SK-N-SH treated with all-trans-retinoic acid at 6 μM for 48 hours (cell line): ENCODE data around the gene PEG3.

Source experiments
- ARNTL ChIP-seq: fragments of 450-650 bp; formaldehyde crosslinking; IDR thresholded peaks from 2 replicates; pipeline ENCODE4 v1.5.0; 2020; ENCODE audit warnings: low read depth, mild to moderate bottlenecking, moderate library complexity, borderline replicate concordance
- BACH2 ChIP-seq: fragments of 250-450 bp; sonication (Bioruptor Pico); IDR thresholded peaks from 2 replicates; pipeline ENCODE4 v1.9.0; 2021; ENCODE audit warnings: mild to moderate bottlenecking, borderline replicate concordance
- CREB5 ChIP-seq: fragments of 250-450 bp; sonication (Bioruptor Pico); IDR thresholded peaks from 2 replicates; pipeline ENCODE4 v1.5.1; 2020; ENCODE audit warnings: low read depth, mild to moderate bottlenecking, moderate library complexity
- CSDC2 ChIP-seq: fragments of 250-450 bp; sonication (Bioruptor Pico); IDR thresholded peaks from 2 replicates; pipeline ENCODE4 v1.5.0; 2020; ENCODE audit warnings: mild to moderate bottlenecking, moderate library complexity
- CSRNP3 ChIP-seq: fragments of 250-450 bp; sonication (Bioruptor Pico); IDR thresholded peaks from 2 replicates; pipeline ENCODE4 v1.5.1; 2021; ENCODE audit warnings: mild to moderate bottlenecking, moderate library complexity
- ESRRG ChIP-seq: fragments of 250-450 bp; sonication (Bioruptor Pico); IDR thresholded peaks from 2 replicates; pipeline ENCODE4 v1.6.1; 2021; ENCODE audit warnings: mild to moderate bottlenecking
- OSR1 ChIP-seq: fragments of 250-450 bp; sonication (Bioruptor Pico); IDR thresholded peaks from 2 replicates; pipeline ENCODE4 v1.8.0; 2022; ENCODE audit warnings: moderate library complexity, mild to moderate bottlenecking, inconsistent platforms
- PATZ1 ChIP-seq: fragments of 250-450 bp; sonication (Bioruptor Pico); IDR thresholded peaks from 2 replicates; pipeline ENCODE4 v1.8.0; 2020; ENCODE audit warnings: mild to moderate bottlenecking, moderate library complexity, borderline replicate concordance
- TOX ChIP-seq: fragments of 250-450 bp; sonication (Bioruptor Pico); IDR thresholded peaks from 2 replicates; pipeline ENCODE4 v1.8.0; 2021; ENCODE audit warnings: mild to moderate bottlenecking, moderate library complexity, borderline replicate concordance
- ZNF8 ChIP-seq: fragments of 450-650 bp; formaldehyde crosslinking; IDR thresholded peaks from 2 replicates; pipeline ENCODE4 v1.5.0; 2020; ENCODE audit warnings: mild to moderate bottlenecking, moderate library complexity

GRCh38 chr19:56838024-56838908, 2.3 kb downstream of the PEG3 start:
- no peak for TF ChIP-seq TOX (CRISPR knock-in tag)
- no peak for TF ChIP-seq CSRNP3 (CRISPR knock-in tag)
- no peak for TF ChIP-seq OSR1 (CRISPR knock-in tag)
- no peak for TF ChIP-seq ZNF8 (CRISPR knock-in tag)
- no peak for TF ChIP-seq ESRRG (CRISPR knock-in tag)
- no peak for TF ChIP-seq ARNTL (CRISPR knock-in tag)
- TF ChIP-seq CREB5 (CRISPR knock-in tag), result no peak
- no peak for TF ChIP-seq BACH2 (CRISPR knock-in tag)
- TF ChIP-seq CSDC2 (CRISPR knock-in tag), result no peak
- TF ChIP-seq PATZ1 (CRISPR knock-in tag), result no peak
